ENCODE data around the gene MMS22L.

GRCh38 chr6:97189767-97190166, 93.2 kb downstream of the MMS22L start:
- TF ChIP-seq, protein P1, sequence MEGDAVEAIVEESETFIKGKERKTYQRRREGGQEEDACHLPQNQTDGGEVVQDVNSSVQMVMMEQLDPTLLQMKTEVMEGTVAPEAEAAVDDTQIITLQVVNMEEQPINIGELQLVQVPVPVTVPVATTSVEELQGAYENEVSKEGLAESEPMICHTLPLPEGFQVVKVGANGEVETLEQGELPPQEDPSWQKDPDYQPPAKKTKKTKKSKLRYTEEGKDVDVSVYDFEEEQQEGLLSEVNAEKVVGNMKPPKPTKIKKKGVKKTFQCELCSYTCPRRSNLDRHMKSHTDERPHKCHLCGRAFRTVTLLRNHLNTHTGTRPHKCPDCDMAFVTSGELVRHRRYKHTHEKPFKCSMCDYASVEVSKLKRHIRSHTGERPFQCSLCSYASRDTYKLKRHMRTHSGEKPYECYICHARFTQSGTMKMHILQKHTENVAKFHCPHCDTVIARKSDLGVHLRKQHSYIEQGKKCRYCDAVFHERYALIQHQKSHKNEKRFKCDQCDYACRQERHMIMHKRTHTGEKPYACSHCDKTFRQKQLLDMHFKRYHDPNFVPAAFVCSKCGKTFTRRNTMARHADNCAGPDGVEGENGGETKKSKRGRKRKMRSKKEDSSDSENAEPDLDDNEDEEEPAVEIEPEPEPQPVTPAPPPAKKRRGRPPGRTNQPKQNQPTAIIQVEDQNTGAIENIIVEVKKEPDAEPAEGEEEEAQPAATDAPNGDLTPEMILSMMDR (IDR thresholded peaks at IDR 0.05; ENCODE audit: insufficient read depth, low read length): no peak
- TF ChIP-seq POLR2AphosphoS5 (IDR thresholded peaks at IDR 0.05; ENCODE audit: low read depth) (no peak), SPI1 (IDR thresholded peaks at IDR 0.05; ENCODE audit: borderline replicate concordance, low read depth) (no peak), REST (IDR thresholded peaks at IDR 0.05; ENCODE audit: insufficient replicate concordance, low read depth) (no peak), GABPA (IDR thresholded peaks at IDR 0.05; ENCODE audit: low read depth) (no peak)

Measured in HL-60 (cell line).